OCI-M1 (cell line): ENCODE measurements around the gene GDAP2.
"Not testable (repeated sequence)": the region's sequence is repeated elsewhere in the genome, so short reads cannot be mapped to it uniquely, and the experiment has no call there.

Source experiments
- DNase-seq: peaks from one replicate; lab custom pipeline; 2025; lab: John Stamatoyannopoulos, UW

GDAP2 gene

DNA sequence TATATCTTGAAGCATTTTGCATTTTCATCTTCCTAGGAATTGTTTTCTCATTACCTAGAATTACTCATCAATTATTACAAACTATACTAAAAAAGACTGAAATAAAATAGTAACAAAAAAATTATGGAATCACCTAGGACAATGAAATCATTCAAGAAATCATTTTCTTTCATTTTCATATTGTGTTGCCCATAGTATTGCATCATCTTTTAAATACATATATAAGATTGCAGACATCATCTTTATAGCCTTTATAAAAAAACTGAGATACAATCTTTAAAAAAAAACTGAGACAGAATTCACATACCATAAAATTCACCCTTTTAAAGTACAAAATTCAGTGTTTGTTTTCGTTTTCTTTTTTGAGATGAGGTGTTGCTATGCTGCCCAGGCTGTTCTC lies 29.6 kb downstream of the GDAP2 start:
- DNase-seq = no peak

DNA sequence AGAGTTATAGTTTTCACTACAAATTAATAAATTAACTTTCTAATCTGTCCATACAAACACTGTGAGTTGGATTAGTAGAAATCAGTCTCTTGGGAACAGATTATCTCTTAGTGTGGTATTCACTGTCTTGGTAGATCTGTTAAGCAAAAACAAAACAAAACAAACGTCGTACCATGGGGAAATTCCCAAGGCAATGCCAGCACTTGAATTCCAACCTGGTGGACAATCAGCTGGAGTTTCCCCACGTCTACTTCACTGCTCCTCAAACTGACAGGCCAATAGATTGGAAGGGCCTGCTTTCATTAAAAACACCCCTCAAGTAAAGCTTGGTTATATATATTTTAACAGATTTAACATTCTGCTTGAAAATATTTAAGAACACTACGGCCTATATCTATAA lies 31.9 kb downstream of the GDAP2 start:
- DNase-seq = no peak

DNA sequence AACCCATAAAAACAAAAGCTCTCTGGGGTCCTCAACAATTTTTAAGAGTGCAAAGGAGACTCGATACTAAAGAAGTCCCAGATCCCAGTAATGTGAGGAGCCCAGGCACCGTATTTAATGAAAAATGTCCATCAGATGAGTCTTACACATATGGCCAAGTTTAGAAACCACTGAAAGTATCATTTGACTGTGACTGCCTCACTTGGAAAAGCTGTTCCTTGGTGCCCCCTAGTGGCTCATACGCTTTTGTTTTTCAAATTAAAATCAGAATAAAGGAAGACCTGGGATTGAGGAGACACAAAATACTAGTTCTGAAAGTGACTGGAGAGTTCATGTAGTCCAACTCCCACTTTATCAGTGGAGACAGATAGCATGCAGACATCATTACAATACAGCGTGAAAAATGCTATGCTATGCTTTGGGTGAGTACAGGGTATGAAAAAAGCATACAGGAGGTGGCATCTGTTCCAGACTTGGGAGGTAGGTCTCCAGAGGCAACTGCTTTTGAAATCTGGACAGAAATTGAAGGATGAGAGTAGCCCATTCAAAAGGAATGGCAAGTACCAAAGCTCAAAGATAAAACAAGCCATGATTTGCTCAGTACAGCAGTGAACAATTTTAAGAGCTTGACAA lies 33.8 kb downstream of the GDAP2 start:
- peak; percentile 92 for DNase-seq

DNA sequence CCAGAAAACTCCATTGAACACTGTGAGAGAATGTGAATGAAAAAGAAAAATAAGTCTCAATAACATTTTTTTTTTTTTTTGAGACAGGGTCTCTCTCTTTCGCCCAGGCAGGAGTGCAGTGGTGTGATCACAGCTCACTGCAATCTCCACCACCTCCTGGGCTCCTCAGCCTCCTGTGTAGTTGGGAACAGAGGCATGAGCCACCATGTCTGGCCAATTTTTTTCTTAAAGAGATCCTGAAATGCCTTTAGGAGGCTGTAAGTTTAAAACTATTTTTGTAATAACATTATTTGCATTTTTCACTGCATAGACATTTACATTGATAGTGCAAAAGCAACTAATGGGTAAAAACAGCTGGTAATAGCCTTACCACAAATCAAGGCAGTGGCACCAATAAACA lies 35.3 kb downstream of the GDAP2 start:
- no peak for DNase-seq

DNA sequence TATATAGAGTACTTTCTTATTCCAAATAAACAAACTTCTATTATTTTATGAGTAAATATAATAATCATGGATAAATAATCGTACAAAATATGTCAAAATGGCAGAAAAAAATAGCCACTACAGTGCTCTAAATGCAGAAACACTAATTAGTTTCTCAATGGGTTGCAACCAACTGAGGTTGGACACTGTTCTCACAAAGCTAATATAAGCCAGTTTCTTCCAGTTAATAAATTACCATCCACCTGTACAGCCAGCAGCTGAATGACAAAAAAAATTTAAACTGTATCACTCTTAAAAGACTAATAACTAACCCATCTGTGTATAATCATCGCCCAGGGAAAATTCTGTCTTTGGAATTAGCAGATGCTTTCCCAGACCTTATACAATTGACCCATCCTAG lies 36.9 kb downstream of the GDAP2 start:
- no peak for DNase-seq

DNA sequence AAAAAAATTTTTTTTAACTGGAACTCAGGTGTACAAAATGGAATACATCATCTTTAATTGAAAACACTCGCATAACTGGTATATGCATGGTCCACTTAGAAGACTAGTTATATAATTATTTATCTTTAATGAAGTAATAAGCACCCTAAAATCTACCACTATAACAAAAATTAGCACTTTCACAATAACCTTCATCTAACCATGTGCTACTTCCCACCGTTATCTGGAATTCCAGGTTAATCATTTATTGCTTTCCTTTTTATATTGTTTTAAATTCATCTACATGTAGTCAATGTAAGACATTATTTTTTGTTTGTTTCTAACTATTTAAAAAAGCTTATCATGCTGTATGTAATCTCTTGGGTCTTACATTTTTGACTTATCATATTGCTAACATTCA lies 39.0 kb downstream of the GDAP2 start:
- no peak for DNase-seq

DNA sequence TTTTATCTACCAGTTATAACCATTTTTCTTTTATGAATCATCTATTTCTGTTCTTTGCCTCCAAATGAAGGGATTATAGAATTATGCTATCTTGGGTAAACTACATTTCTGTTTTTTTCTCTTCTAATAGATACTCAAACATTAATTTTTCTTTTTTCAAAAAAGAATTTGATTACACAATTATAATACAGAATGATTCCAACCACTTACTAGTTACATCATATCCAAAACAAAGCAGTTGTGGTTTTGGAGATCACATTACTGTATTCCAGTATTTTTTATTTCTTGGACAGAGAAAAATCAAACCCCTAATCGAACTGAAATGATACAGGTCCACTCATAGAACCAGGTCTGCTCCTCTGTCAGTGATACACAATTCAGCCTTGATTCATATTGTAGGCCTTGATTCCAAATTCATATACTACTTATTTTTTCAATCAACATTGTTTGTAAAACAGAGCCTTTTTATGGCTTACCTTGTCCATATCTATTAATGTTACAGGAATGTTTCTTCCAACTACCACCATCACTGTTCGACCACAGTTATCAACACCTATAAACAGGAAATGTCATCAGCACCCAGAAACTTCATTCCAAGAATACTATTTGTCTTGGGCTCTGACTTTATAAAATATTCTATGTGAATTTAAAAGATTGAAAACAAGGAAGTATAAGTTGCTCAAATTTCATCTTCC lies 43.2 kb downstream of the GDAP2 start:
- no peak for DNase-seq

DNA sequence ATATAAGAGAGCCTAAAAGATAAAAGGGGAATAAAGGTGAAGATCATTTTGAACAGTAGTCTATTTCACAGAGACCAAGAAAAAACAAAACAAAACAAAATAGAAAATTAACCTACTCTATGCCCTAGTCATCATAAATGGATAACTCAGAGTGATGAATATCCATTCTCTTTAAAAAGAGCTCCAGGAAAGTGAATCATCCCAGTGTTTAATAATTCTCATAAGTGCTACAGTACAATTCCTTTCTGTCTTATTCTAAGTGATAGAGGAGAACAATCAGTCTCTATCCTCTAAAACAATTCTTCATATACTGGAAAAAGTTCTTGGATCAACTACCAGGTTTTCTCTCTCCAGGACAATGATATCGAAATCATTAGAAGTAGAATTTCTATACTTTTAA lies 45.8 kb downstream of the GDAP2 start:
- no peak for DNase-seq

DNA sequence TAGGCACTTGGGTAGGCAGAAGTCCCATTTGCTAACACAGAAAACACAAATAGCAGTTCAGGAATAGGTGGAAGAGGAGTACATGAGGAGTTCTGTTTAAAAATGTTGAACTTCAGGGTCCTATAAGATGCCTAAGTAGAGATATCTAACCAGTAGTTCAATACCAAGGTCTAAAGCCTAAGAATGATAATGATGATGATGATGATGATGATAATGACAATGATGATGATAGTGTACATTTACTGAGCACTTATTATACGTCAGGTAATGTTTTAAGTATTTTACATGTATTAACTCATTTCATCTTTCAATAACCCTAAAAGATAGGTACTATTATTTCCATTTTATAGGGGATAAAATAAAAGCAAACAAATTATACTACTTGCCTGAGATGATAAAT lies 50.1 kb downstream of the GDAP2 start:
- no peak for DNase-seq

DNA sequence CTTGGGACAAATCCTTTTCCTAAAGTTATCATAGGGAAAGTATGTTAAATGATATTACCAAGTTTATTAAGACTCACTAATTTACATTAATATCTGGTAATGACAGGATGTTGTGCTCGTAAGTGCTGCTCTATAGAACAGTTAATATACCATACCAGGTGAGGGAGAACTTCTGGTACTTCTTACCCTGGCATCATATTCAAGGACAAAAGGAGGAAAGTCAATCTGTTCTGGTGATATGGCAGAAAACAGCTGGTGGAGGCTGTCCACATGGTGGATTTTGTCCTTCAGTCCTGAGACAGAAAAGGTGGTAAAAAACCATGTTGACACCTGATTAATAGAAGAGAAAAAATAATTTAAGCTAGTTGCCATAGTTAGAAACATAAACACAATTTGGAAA lies 51.6 kb downstream of the GDAP2 start:
- DNase-seq = no peak

DNA sequence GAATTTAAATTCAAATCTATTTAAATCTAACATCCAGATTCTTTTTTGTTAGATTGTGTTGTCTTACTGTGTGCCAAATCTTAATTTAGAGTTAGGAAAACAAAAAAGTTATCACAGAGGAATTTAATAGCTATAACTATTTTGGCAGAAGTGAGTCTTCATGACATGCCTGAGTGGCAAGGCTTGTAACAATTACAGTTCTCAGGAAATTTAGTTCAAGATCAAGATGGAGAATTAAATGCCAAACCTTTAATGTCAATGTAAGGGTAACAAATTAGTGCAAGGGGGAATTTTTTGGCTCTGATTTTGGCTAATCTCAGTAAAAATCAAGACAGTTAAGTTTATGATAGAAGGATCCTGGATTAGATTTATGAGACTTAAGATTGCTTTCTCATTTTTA lies 58.4 kb downstream of the GDAP2 start:
- no peak for DNase-seq

DNA sequence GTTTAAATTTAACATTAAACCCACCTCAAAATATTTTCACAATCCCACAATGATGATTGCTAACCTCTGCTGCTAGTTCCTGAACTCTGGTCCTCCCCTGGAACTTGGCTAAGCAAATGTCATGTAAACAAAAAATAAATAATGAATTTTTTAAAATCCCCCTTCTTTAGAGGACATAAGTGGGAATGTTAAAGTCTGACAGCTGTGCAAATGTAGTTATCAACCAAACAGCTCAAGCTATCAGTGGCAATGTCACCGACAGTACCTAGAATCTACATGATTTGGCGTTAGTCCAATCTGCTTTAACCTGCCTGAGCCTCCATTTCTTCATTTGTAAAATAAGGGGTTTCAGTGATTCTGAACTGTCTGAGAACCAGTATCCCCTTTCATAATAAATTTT lies 67.7 kb downstream of the GDAP2 start:
- DNase-seq = no peak

DNA sequence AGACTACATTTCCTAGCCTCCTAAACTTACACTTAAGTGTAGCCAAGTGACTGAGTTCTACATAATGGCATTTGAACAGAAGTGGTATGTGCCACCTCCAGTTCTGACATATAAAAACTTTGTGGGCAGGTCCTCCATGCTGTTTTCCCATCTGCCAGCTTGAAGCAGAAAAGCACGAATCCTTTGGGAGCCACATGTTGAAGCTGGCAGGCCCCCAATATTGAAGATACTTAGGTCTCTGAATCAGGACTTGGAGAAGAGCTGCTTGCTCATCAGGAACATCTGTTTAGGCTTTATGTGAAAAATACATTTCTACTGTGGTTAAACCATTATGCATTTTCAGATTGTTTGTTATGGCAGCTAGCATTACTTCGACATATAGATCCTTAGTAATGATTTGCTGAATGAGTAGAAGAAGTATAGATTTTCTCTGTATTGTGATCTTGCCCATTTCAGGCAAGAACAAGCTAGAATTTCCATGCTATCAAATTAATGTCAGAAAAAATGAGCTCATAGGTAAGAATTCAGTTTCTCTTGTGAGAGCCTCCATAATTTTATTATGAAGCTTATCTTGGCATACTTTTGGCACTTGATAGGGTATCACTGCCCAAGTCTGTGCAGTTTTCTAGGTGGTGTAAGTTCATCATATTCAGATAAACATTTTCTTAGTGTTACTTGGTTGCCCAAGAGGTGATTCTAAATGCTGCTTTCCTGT lies 68.4 kb downstream of the GDAP2 start:
- no peak for DNase-seq

DNA sequence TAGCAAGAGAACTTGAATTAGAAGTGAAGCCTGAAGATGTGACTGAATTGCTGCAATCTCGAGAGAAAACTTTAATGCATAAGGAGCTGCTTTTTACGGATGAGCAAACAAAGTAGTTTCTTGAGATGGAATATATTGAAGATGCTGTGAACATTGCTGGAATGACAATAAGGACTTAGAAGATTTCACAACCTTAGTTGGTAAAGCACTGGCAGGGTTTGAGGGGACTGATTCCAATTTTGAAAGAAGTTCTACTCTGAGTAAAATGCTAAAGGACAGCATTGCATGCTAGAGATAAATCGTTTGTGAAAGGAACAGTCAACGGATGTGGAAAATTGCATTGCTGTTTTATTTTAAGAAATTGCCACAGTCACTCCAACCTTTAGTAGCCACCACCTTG lies 69.5 kb downstream of the GDAP2 start:
- DNase-seq = no peak

DNA sequence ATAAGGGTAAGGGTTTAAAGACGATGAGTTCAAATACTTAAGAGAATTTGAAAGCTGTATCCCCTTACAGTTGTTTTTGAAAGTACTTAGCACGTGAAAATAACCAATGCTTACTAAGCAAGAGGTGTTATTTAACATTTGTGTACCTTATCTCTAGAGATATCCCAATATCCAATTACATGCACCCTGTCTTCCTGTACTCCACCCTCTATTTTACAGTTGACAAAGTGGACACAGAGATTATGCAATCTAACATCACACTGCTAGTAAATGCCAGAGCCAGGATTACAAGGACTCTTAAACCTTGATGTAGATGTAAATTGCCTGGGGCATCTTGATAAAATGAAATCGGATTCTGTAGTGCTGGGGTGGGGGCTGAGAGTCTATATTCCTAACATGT lies 72.0 kb downstream of the GDAP2 start:
- peak; percentile 61 for DNase-seq

DNA sequence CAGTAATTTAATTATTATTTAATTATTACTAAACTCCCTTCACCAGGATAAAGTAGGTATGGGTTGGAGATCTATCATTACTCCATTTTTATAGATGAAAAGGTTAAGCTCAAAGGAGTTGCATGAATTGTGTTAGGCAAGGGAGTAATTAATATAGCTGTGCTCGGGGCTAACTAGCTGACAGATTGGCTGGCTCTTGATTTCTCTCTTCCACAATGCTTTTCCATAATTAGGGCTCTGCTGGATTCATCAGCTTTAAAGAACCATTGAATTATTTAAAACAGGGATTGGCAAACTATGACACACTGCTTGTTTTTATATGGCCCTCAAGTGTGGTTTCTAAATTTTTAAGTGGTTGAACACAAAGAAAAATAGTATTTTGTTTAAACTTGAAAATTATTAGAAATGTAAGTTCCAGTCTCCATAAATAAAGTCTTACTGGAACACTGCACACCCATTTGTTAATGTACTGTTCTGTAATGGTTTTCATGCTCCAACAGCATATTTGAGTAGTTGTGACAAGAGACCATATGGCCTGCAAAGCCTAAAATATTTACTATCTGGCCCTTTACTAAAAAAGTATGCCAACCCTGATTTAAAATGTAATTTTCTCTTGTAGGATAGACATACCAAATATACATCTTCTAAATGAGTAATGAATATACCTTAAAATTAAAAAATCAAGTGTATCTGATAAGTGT lies 76.4 kb downstream of the GDAP2 start:
- no peak for DNase-seq

DNA sequence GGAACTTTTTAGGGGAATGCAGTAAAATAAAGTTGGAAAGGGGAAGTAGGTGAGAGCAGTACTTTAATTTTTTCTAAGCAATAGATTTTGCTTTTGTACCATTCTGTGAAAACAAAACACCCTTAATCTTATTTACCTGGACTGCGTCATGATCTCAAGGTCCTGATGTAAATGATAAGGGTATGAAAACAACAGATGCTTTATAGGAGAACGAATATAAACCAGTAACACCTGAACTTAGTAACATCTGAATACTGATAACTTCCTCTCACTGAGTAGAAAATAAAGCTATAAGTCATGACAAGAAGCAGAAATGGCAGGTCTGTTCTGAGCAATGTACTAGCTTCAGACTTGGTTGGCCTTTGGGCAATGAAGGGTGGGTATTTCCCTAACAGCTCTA lies 77.7 kb downstream of the GDAP2 start:
- DNase-seq = no peak

DNA sequence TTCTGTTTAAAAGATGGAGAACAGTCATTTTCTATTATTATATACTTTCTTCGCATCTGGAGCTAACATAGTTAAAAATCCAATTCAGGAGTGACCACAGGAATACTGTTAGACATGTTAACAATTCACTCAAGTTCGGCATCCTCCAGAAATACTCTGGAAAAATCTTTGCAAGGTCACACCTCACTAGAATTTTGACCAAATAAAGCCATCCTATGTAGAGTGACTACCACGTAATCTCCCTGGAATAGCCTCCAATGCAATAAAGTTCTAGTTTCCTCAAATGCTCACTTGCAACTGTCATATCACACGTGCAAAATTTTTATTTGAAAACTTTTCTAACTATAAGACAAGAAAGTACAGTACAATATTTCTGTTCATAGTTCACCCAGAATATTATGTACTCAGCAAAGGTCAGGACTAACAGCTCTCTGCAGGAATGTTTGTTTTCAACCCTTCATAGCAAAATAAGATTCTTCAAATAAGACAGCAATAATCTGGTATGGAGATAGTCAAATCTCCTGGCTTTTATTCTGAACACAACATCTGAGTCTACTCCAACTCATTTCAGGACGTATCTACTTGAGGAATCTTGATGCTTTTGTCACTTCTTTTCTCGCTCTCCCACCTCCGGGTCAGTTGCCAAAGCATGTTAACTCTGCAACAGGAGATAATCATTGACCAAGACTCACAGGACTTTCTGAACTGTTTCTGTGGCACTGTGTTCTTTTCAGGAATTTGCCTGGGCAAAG lies 82.6 kb downstream of the GDAP2 start:
- no peak for DNase-seq

DNA sequence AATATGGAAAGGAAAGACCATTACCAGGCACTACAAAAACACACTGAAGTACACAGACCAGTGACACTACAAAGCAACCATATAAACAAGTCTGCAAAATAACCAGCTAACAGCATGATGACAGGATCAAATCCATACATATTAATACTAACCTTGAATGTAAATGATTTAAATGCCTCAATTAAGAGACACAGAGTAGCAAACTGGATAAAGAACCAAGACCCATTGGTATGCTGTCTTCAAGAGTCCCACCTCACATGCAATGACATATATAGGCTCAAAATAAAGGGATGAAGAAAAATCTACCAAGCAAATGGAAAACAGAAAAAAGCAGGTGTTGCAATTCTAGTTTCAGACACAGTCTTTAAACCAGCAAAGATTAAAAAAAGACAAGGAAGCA lies 84.9 kb downstream of the GDAP2 start:
- DNase-seq = not testable (repeated sequence)

DNA sequence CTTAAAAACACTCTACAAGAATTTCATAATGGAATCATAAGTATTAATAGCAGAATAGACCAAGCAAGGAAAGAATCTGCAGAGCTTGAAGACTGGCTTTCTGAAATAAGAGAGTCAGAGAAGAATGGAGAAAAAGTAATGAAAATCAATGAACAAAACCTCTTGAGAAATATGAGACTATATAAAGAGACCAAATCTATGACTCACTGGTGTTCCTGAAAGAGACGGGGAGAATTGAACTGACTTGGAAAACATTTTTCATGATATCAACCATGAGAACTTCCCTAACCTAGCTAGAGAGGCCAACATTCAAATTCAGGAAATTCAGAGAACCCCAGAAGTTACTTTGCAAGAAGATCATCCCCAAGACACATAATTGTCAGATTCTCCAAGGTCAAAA lies 85.6 kb downstream of the GDAP2 start:
- no peak for DNase-seq

DNA sequence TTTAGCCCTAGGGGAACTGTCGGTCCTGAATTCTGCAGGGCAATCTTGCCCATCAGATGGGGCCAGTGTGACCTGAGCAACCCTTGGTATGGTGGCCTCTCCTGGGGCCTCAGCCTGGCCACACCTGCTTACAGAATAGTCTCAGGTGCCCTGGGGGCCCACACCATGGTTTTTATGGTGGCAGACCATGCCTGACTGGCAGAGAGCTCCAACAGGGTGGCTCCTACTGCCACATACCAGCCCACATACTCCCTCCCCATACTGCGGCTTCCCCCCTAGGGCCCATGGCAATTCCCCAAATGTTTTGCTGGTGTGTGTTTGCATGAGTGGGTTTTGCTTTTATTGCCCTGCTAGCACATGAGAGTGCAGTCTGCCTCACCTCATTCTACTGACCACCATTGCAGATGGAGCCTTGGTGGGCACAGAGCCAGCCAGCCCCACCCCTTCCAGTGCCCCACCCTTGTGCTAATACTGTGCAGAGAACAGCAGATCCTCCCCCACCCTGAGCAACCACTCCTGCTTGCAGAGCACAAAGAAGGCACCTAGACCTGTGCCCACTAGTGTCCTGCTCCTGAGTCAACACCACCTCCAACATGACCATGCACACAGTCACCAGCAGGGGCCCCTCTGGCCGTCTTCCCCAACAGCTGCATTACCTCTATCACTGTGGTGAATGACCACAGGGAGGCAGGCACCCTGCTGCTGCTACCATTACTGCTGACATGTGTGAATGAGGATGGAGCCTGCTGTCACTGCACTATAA lies 86.8 kb downstream of the GDAP2 start:
- DNase-seq = peak; percentile 26
